Liver (tissue), 10 donors: Measurements from ENCODE around the gene KCNK3. TPM values are rescaled to one million over a fixed set of nuclear protein-coding genes. Genes with fewer than 3 reads are reported as not detected.

ENCODE experiments used
- DNase-seq: peaks from one replicate; pipeline ENCODE4 v3.0.0-alpha.2; 2017; ENCODE audit warnings: low spot score
- H3K27ac ChIP-seq, 2 donors: one replicate each; pipeline ENCODE4 v1.7.0; 2013; ENCODE audit warnings: inconsistent platforms in 2 of 2, low read length in 2 of 2, control low read depth in 1 of 2, low read depth in 1 of 2, mild to moderate bottlenecking in 1 of 2
- H3K27me3 ChIP-seq, 4 donors: one replicate each; pipeline versions ENCODE4 v1.6.1 to v1.7.0; 2013; ENCODE audit warnings: low read length in 3 of 4, inconsistent platforms in 1 of 4, mild to moderate bottlenecking in 1 of 4, moderate library complexity in 1 of 4; ENCODE audit not compliant: control insufficient read depth in 4 of 4, insufficient read depth in 4 of 4
- H3K36me3 ChIP-seq, 4 donors: one replicate each; pipeline versions ENCODE4 v1.6.1 to v1.7.0; 2013; ENCODE audit warnings: low read length in 3 of 4, mild to moderate bottlenecking in 3 of 4, low read depth in 1 of 4, moderate library complexity in 1 of 4; ENCODE audit not compliant: control insufficient read depth in 4 of 4, insufficient read depth in 3 of 4
- H3K4me1 ChIP-seq, 4 donors: one replicate each; pipeline versions ENCODE4 v1.6.1 to v1.7.0; 2013; ENCODE audit warnings: low read length in 3 of 4, mild to moderate bottlenecking in 3 of 4, moderate library complexity in 1 of 4; ENCODE audit not compliant: control insufficient read depth in 4 of 4, insufficient read depth in 4 of 4
- H3K4me3 ChIP-seq, 3 donors: one replicate each; pipeline versions ENCODE4 v1.6.1 to v1.7.0; 2013; ENCODE audit warnings: low read length in 3 of 3, control low read depth in 1 of 3, low read depth in 1 of 3, mild to moderate bottlenecking in 1 of 3
- H3K9ac ChIP-seq, 2 donors: one replicate each; pipeline ENCODE4 v1.7.0; 2013; ENCODE audit warnings: low read length in 2 of 2, mild to moderate bottlenecking in 2 of 2, moderate library complexity in 2 of 2, control low read depth in 1 of 2, low read depth in 1 of 2
- H3K9me3 ChIP-seq, 4 donors: one replicate each; pipeline versions ENCODE4 v1.6.1 to v1.7.0; 2013; ENCODE audit warnings: low read length in 3 of 4; ENCODE audit not compliant: control insufficient read depth in 4 of 4
- ATF3 ChIP-seq: IDR thresholded peaks from 2 replicates; pipeline ENCODE4 v1.6.1; 2016; ENCODE audit warnings: antibody characterized with exemption
- CTCF ChIP-seq: fragments of 150-350 bp; IDR thresholded peaks from 2 replicates; pipeline ENCODE4 v1.5.1; 2017; ENCODE audit warnings: improper control_type of control experiment, low read depth, low read length; ENCODE audit not compliant: missing input control
- EGR1 ChIP-seq, 2 donors: IDR thresholded peaks; 2 replicates each; pipeline ENCODE4 v1.6.1; 2016 to 2018; ENCODE audit warnings: antibody characterized with exemption in 2 of 2, low read depth in 2 of 2
- JUND ChIP-seq, 2 donors: IDR thresholded peaks; 2 replicates each; pipeline ENCODE4 v1.6.1; 2016; ENCODE audit warnings: antibody characterized with exemption in 2 of 2
- MAX ChIP-seq: IDR thresholded peaks from 2 replicates; pipeline ENCODE4 v1.6.1; 2016; ENCODE audit warnings: antibody characterized with exemption
- NR2F2 ChIP-seq: IDR thresholded peaks from 2 replicates; pipeline ENCODE4 v1.6.1; 2016; ENCODE audit warnings: antibody characterized with exemption
- RAD21 ChIP-seq, 2 donors: IDR thresholded peaks; 2 replicates each; pipeline ENCODE4 v1.6.1; 2016; ENCODE audit warnings: antibody characterized with exemption in 2 of 2, mild to moderate bottlenecking in 2 of 2
- RXRA ChIP-seq, 2 donors: IDR thresholded peaks; 2 replicates each; pipeline ENCODE4 v1.6.1; 2017 to 2018; ENCODE audit warnings: antibody characterized with exemption in 2 of 2, mild to moderate bottlenecking in 1 of 2
- ZBTB33 ChIP-seq: IDR thresholded peaks from 2 replicates; pipeline ENCODE4 v1.6.1; 2016; ENCODE audit warnings: antibody characterized with exemption
- WGBS: extraction: QIAGEN DNeasy Blood & Tissue Kit; methylation state at CpG from one replicate; pipeline ENCODE4 v1.1.7; 2013; 5-methylcytosine and 5-hydroxymethylcytosine counted together
- polyA plus RNA-seq, 2 donors: library from polyadenylated mRNA; stranded (reverse) in 1 of 2; unstranded in 1 of 2; fragments of 200-250 nt in 1 of 2; fragments of >200 nt in 1 of 2; fragmentation: Nextera tagmentation in 1 of 2; extraction: Ambion mirVana in 1 of 2; gene quantifications; one replicate each; pipeline versions ENCODE4 v1.2.1 to v1.2.3, GENCODE V29; 2013 to 2015
- small RNA-seq: library from RNA; depleted of rRNA; stranded (forward); fragments of <200 nt; gene quantifications from one replicate; pipeline ENCODE3, GENCODE V24; 2014
- total RNA-seq, 2 donors: library from RNA; depleted of rRNA; stranded (reverse); fragments of >200 nt; gene quantifications; one replicate each; pipeline ENCODE4 v1.2.3, GENCODE V29; 2014
- donor health status: healthy.
- donor health status: healthy.
- donor health status: healthy.
- donor health status: healthy.
- donor health status: healthy.

KCNK3 gene
- total and polyA plus RNA-seq, 4 donors, result 0.78 to 6.6 (median 2.6) TPM; not detected in 1

GRCh38 chr2:26778507-26778906, 86.0 kb downstream of the KCNK3 start:
- Histone ChIP-seq H3K27ac (no peak overlapping the region), H3K9me3 (no peaks in the 10 kb centered on the region), H3K4me1 (no peaks in the 10 kb centered on the region), H3K27me3 (no peaks in the 10 kb centered on the region), H3K9ac (no peak overlapping the region), H3K4me3 (no peak overlapping the region), H3K36me3 (peaks cover 10 to 47% (median 31%) of the 10 kb centered on the region in 4 donors)
- WGBS, result 86% methylated on average over 3 of the region's 3 CpGs
- no peak for DNase-seq
- TF ChIP-seq ATF3 (no peak), RXRA (IDR thresholded peaks at IDR 0.05) (no peak)

GRCh38 chr2:26780203-26780760, 87.8 kb downstream of the KCNK3 start:
- H3K4me1 ChIP-seq, result peaks cover 0 to under 1% (median 0%) of the 10 kb centered on the region in 4 donors
- TF ChIP-seq RXRA (IDR thresholded peaks at IDR 0.05), result no peak
- TF ChIP-seq RAD21 (IDR thresholded peaks at IDR 0.05), result no peak
- TF ChIP-seq MAX, result no peak
- TF ChIP-seq JUND (IDR thresholded peaks at IDR 0.05), result no peak
- TF ChIP-seq ZBTB33, result no peak
- TF ChIP-seq NR2F2, result no peak
- TF ChIP-seq ATF3, result no peak
- TF ChIP-seq EGR1 (IDR thresholded peaks at IDR 0.05; ENCODE audit: low read depth in 2 of 2), result no peak
- TF ChIP-seq CTCF, result no peak
- WGBS, result 94% methylated on average over 4 of the region's 4 CpGs
- DNase-seq, result no peak
- no peak overlapping the region for H3K9ac ChIP-seq
- H3K9me3 ChIP-seq, result no peaks in the 10 kb centered on the region
- no peak overlapping the region for H3K4me3 ChIP-seq
- H3K36me3 ChIP-seq, result peaks cover 10 to 43% (median 27%) of the 10 kb centered on the region in 4 donors
- no peaks in the 10 kb centered on the region for H3K27me3 ChIP-seq
- H3K27ac ChIP-seq, result no peak overlapping the region

Small RNA genes within 50 kb of the gene (small RNA-seq; reads per million reads assigned to genes)
- gene AC015977.1, result not detected

Other genes starting within 250 kb of the KCNK3 start
- gene OTOF, start 214.6 kb upstream of the KCNK3 start, total RNA-seq, result under 1 TPM in 1 of 2 donors, not detected in 1; 0.28 TPM
- under 1 TPM; 0.06 to 0.07 TPM for gene OTOF, start 214.6 kb upstream of the KCNK3 start, polyA plus RNA-seq
- not detected for gene CIB4, start 51.4 kb upstream of the KCNK3 start, total RNA-seq
- not detected for gene CIB4, start 51.4 kb upstream of the KCNK3 start, polyA plus RNA-seq
- gene SLC35F6, start 71.6 kb downstream of the KCNK3 start, total RNA-seq, result 10 to 100 TPM; 11.4 to 30.7 TPM
- gene SLC35F6, start 71.6 kb downstream of the KCNK3 start, polyA plus RNA-seq, result 10 to 100 TPM; 18.3 to 19.8 TPM
- 10 to 100 TPM in 1 of 2 donors, not detected in 1; 14.4 TPM for gene CENPA, start 93.3 kb downstream of the KCNK3 start, total RNA-seq
- gene CENPA, start 93.3 kb downstream of the KCNK3 start, polyA plus RNA-seq, result 1 to 10 TPM in 1 of 2 donors, under 1 TPM in 1; 0.17 to 1.2 TPM
- gene DPYSL5, start 155.4 kb downstream of the KCNK3 start, total RNA-seq, result not detected
- gene DPYSL5, start 155.4 kb downstream of the KCNK3 start, polyA plus RNA-seq, result not detected